KMS-11 (cell line): Measurements from ENCODE around the gene C3orf70.

Source experiments
- H2AFZ ChIP-seq: fragments of 200-600 bp; sonication (generic); 2 replicates; pipeline ENCODE4 v1.6.1; 2016; ENCODE audit warnings: antibody characterized with exemption, mixed run types, low read depth
- H3K27ac ChIP-seq: fragments of 200-600 bp; sonication (generic); 2 replicates; pipeline ENCODE4 v1.6.1; 2016; ENCODE audit warnings: mild to moderate bottlenecking, mixed run types
- H3K27me3 ChIP-seq: fragments of 200-600 bp; sonication (generic); 2 replicates; pipeline ENCODE4 v1.6.1; 2017; ENCODE audit warnings: mild to moderate bottlenecking, low read depth, mixed run types, moderate library complexity; ENCODE audit not compliant: insufficient read depth
- H3K36me3 ChIP-seq: fragments of 200-600 bp; sonication (generic); 2 replicates; pipeline ENCODE4 v1.6.1; 2017; ENCODE audit warnings: mild to moderate bottlenecking, mixed run types; ENCODE audit not compliant: insufficient read depth
- H3K4me1 ChIP-seq: fragments of 200-600 bp; sonication (generic); 2 replicates; pipeline ENCODE4 v1.6.1; 2016; ENCODE audit warnings: mild to moderate bottlenecking, low read depth, mixed run types; ENCODE audit not compliant: poor library complexity, severe bottlenecking
- H3K4me2 ChIP-seq: fragments of 200-600 bp; sonication (generic); 2 replicates; pipeline ENCODE4 v1.7.0; 2016; ENCODE audit warnings: mild to moderate bottlenecking, mixed run types
- H3K4me3 ChIP-seq: fragments of 200-600 bp; sonication (generic); IDR thresholded peaks from 2 replicates; pipeline ENCODE4 v1.6.1; 2017; ENCODE audit warnings: low read depth, low read length, mixed read lengths; ENCODE audit not compliant: insufficient read depth
- H3K79me2 ChIP-seq: fragments of 200-600 bp; sonication (generic); 2 replicates; pipeline ENCODE4 v1.6.1; 2016; ENCODE audit warnings: low read depth, mixed run types; ENCODE audit not compliant: insufficient read depth
- H3K9ac ChIP-seq: fragments of 200-600 bp; sonication (generic); 2 replicates; pipeline ENCODE4 v1.6.1; 2016; ENCODE audit warnings: mild to moderate bottlenecking, mixed run types
- H4K20me1 ChIP-seq: fragments of 200-600 bp; sonication (generic); 2 replicates; pipeline ENCODE4 v1.6.1; 2016; ENCODE audit warnings: mild to moderate bottlenecking, mixed run types; ENCODE audit not compliant: insufficient read depth
- CTCF ChIP-seq: fragments of 200-600 bp; sonication (generic); conservative IDR thresholded peaks from 2 replicates; pipeline ENCODE4 v1.6.1; 2017; ENCODE audit warnings: low read depth, mild to moderate bottlenecking, antibody characterized with exemption, low read length, moderate library complexity, mixed read lengths

Gene C3orf70

GRCh38 chr3:185056908-185057307, 96.0 kb downstream of the C3orf70 start:
- Histone ChIP-seq H2AFZ (no peak overlapping the region), H3K4me2 (no peak overlapping the region), H3K36me3 (peaks cover 4% of the 10 kb centered on the region; the same call in 1 of the 2 replicates), H3K4me1 (no peaks in the 10 kb centered on the region), H3K9ac (no peak overlapping the region), H4K20me1 (no peaks in the 10 kb centered on the region), H3K4me3 (no peak overlapping the region), H3K79me2 (no peaks in the 10 kb centered on the region), H3K27me3 (no peaks in the 10 kb centered on the region), H3K27ac (no peak overlapping the region)
- no peak for TF ChIP-seq CTCF

- H3K4me3 ChIP-seq, result no peak overlapping the region
- TF ChIP-seq CTCF, result no peak
- H3K79me2 ChIP-seq, result no peaks in the 10 kb centered on the region
- no peaks in the 10 kb centered on the region for H4K20me1 ChIP-seq
- H3K4me1 ChIP-seq, result no peaks in the 10 kb centered on the region
- no peak overlapping the region for H3K27ac ChIP-seq
- H3K4me2 ChIP-seq, result no peak overlapping the region
- no peaks in the 10 kb centered on the region for H3K27me3 ChIP-seq
- no peak overlapping the region for H2AFZ ChIP-seq
- no peak overlapping the region for H3K9ac ChIP-seq
- peaks cover 8% of the 10 kb centered on the region; the same call in 1 of the 2 replicates for H3K36me3 ChIP-seq
These were observed 100.2 kb downstream of the C3orf70 start for GRCh38 chr3:185052631-185053030.

GRCh38 chr3:185051801-185052200, 101.1 kb downstream of the C3orf70 start:
- Histone ChIP-seq H3K27me3 (no peaks in the 10 kb centered on the region), H3K27ac (no peak overlapping the region), H4K20me1 (no peaks in the 10 kb centered on the region), H3K4me1 (no peaks in the 10 kb centered on the region), H3K4me2 (no peak overlapping the region), H2AFZ (no peak overlapping the region), H3K36me3 (peaks cover 8% of the 10 kb centered on the region; the same call in 1 of the 2 replicates), H3K79me2 (no peaks in the 10 kb centered on the region), H3K4me3 (no peak overlapping the region), H3K9ac (no peak overlapping the region)
- no peak for TF ChIP-seq CTCF

- TF ChIP-seq CTCF, result no peak
- H3K4me1 ChIP-seq, result no peaks in the 10 kb centered on the region
- no peaks in the 10 kb centered on the region for H4K20me1 ChIP-seq
- H3K79me2 ChIP-seq, result no peaks in the 10 kb centered on the region
- no peak overlapping the region for H3K9ac ChIP-seq
- no peak overlapping the region for H3K4me2 ChIP-seq
- H3K27me3 ChIP-seq, result no peaks in the 10 kb centered on the region
- H3K4me3 ChIP-seq, result no peak overlapping the region
- no peak overlapping the region for H3K27ac ChIP-seq
- no peak overlapping the region for H2AFZ ChIP-seq
- peaks cover 8% of the 10 kb centered on the region; the same call in 1 of the 2 replicates for H3K36me3 ChIP-seq
These were observed 103.2 kb downstream of the C3orf70 start for GRCh38 chr3:185049710-185050109.
